Measurements from ENCODE around the gene SCIMP. TPM values are rescaled to one million over a fixed set of nuclear protein-coding genes. Genes with fewer than 3 reads are reported as not detected.

SCIMP gene
- total and polyA plus RNA-seq, 2 of the 13 experiments (the other 11 are each of a cell fraction or from before 2014, with no cell fraction given): not detected

DNA sequence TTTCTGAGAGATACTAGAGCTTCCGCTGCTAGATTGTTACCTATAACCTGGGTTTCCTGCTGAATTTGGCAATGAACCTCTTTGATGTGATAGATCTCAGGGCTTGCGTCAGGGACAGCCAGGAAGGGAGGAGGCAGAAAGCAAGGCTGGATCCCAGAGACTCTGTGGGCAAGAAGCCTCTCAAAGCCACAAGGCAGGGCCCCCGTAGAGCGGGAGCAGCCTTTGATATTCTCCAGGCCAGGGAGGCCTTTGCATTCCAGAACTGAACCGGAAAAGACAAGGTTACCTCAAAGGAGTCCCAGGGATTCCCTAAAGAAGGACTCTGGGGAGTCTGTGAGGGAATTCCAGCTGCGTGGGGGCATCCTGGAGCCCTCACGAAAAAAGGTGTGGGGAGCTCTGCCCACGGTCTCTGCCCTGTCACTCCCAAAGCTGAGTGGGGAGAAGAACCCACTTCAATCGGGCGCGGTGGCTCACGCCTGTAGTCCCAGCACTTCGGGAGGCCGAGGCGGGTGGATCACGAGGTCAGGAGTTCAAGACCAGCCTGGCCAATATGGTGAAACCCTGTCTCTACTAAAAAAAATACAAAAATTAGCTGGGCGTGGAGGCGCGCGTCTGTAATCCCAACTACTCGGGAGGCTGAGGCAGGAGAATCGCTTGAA is 14.3 kb upstream of the SCIMP start:
- H3K4me2 ChIP-seq (ENCODE audit: low read depth, low read length): no peak overlapping the region
- ATAC-seq (no peak; the same call in 2 of the 3 replicates), FAIRE-seq (no peak), DNase-seq (ENCODE audit: low spot score) (no peak)
- POLR2A ChIA-PET: no interaction called here
- no TSS peak for BruUV-seq (replicated peaks)
- H3K9me3 ChIP-seq (ENCODE audit: low read length): no peaks in the 10 kb centered on the region
- no peak overlapping the region for H3K4me3 ChIP-seq (replicated peaks in 1 of 3; ENCODE audit: insufficient read depth in 1 of 3, low read depth in 2 of 3, low read length in 3 of 3)
- H3K9ac ChIP-seq (ENCODE audit: insufficient read depth, low read depth, low read length): no peak overlapping the region
- no peaks in the 10 kb centered on the region for H3K79me2 ChIP-seq (ENCODE audit: insufficient read depth, low read length)
- H3K27ac ChIP-seq (ENCODE audit: extremely low read length, insufficient read depth, low read length): no peak overlapping the region
- in situ Hi-C loops (cut with HindIII; ENCODE audit: extremely low pct_ligation_motif_present, low pct_unique_long_range_greater_than_20kb): no loop called here
- 57% methylated on average over 22 of the region's 22 CpGs for WGBS (ENCODE audit: low lambda C conversion rate)
- H3K27me3 ChIP-seq (ENCODE audit: control insufficient read depth in 1 of 2, insufficient read depth in 2 of 2, low read length in 2 of 2): no peaks in the 10 kb centered on the region
- H4K20me1 ChIP-seq (ENCODE audit: insufficient read depth, low read length): no peaks in the 10 kb centered on the region
- intact Hi-C loops (cut with micrococcal nuclease; ENCODE audit: unreplicated experiment): loop anchor here (1.0 kb wide), 2 partner anchors 59 to 170 kb away; partner anchors contain the start of gene NUP88
- no peak overlapping the region for H2AFZ ChIP-seq (ENCODE audit: low read length)
- peaks cover 18% of the 10 kb centered on the region for H3K4me1 ChIP-seq (ENCODE audit: insufficient read depth, low read length)
- CTCF ChIA-PET (ENCODE audit: low intra/inter-chr PET ratio, low total read pairs): interaction anchor here (1.2 to 1.8 kb wide), 4 partner anchors 11 to 1173 kb away, joined by 3 to 8 read pairs (median 4); partner anchors contain the start of gene C1QBP
- H3K36me3 ChIP-seq (replicated peaks in 1 of 2; ENCODE audit: control insufficient read depth in 1 of 2, insufficient read depth in 2 of 2, low read length in 2 of 2): no peaks in the 10 kb centered on the region
- TF ChIP-seq ZKSCAN1 (IDR thresholded peaks at IDR 0.05; ENCODE audit: low read length) (no peak), SP4 (CRISPR knock-in tag; IDR thresholded peaks at IDR 0.05) (no peak), TCF7 (IDR thresholded peaks at IDR 0.05; ENCODE audit: low read depth) (no peak), ARNT (IDR thresholded peaks at IDR 0.05) (no peak), MEF2D (CRISPR knock-in tag; IDR thresholded peaks at IDR 0.05) (no peak), NFE2L1 (CRISPR knock-in tag; IDR thresholded peaks at IDR 0.05; ENCODE audit: borderline replicate concordance) (no peak), ZBTB8A (CRISPR knock-in tag; IDR thresholded peaks at IDR 0.05; ENCODE audit: borderline replicate concordance, low read depth) (no peak), ZNF138 (CRISPR knock-in tag; IDR thresholded peaks at IDR 0.05; ENCODE audit: low read depth) (no peak), ADNP (CRISPR knock-in tag; IDR thresholded peaks at IDR 0.05) (no peak)
- TF ChIP-seq, protein P1, sequence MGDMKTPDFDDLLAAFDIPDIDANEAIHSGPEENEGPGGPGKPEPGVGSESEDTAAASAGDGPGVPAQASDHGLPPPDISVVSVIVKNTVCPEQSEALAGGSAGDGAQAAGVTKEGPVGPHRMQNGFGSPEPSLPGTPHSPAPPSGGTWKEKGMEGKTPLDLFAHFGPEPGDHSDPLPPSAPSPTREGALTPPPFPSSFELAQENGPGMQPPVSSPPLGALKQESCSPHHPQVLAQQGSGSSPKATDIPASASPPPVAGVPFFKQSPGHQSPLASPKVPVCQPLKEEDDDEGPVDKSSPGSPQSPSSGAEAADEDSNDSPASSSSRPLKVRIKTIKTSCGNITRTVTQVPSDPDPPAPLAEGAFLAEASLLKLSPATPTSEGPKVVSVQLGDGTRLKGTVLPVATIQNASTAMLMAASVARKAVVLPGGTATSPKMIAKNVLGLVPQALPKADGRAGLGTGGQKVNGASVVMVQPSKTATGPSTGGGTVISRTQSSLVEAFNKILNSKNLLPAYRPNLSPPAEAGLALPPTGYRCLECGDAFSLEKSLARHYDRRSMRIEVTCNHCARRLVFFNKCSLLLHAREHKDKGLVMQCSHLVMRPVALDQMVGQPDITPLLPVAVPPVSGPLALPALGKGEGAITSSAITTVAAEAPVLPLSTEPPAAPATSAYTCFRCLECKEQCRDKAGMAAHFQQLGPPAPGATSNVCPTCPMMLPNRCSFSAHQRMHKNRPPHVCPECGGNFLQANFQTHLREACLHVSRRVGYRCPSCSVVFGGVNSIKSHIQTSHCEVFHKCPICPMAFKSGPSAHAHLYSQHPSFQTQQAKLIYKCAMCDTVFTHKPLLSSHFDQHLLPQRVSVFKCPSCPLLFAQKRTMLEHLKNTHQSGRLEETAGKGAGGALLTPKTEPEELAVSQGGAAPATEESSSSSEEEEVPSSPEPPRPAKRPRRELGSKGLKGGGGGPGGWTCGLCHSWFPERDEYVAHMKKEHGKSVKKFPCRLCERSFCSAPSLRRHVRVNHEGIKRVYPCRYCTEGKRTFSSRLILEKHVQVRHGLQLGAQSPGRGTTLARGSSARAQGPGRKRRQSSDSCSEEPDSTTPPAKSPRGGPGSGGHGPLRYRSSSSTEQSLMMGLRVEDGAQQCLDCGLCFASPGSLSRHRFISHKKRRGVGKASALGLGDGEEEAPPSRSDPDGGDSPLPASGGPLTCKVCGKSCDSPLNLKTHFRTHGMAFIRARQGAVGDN (CRISPR knock-in tag; IDR thresholded peaks at IDR 0.05): no peak
- TF ChIP-seq, protein P2, sequence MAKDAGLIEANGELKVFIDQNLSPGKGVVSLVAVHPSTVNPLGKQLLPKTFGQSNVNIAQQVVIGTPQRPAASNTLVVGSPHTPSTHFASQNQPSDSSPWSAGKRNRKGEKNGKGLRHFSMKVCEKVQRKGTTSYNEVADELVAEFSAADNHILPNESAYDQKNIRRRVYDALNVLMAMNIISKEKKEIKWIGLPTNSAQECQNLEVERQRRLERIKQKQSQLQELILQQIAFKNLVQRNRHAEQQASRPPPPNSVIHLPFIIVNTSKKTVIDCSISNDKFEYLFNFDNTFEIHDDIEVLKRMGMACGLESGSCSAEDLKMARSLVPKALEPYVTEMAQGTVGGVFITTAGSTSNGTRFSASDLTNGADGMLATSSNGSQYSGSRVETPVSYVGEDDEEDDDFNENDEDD (CRISPR knock-in tag; IDR thresholded peaks at IDR 0.05; ENCODE audit: borderline replicate concordance): no peak
- TF ChIP-seq, protein P3, sequence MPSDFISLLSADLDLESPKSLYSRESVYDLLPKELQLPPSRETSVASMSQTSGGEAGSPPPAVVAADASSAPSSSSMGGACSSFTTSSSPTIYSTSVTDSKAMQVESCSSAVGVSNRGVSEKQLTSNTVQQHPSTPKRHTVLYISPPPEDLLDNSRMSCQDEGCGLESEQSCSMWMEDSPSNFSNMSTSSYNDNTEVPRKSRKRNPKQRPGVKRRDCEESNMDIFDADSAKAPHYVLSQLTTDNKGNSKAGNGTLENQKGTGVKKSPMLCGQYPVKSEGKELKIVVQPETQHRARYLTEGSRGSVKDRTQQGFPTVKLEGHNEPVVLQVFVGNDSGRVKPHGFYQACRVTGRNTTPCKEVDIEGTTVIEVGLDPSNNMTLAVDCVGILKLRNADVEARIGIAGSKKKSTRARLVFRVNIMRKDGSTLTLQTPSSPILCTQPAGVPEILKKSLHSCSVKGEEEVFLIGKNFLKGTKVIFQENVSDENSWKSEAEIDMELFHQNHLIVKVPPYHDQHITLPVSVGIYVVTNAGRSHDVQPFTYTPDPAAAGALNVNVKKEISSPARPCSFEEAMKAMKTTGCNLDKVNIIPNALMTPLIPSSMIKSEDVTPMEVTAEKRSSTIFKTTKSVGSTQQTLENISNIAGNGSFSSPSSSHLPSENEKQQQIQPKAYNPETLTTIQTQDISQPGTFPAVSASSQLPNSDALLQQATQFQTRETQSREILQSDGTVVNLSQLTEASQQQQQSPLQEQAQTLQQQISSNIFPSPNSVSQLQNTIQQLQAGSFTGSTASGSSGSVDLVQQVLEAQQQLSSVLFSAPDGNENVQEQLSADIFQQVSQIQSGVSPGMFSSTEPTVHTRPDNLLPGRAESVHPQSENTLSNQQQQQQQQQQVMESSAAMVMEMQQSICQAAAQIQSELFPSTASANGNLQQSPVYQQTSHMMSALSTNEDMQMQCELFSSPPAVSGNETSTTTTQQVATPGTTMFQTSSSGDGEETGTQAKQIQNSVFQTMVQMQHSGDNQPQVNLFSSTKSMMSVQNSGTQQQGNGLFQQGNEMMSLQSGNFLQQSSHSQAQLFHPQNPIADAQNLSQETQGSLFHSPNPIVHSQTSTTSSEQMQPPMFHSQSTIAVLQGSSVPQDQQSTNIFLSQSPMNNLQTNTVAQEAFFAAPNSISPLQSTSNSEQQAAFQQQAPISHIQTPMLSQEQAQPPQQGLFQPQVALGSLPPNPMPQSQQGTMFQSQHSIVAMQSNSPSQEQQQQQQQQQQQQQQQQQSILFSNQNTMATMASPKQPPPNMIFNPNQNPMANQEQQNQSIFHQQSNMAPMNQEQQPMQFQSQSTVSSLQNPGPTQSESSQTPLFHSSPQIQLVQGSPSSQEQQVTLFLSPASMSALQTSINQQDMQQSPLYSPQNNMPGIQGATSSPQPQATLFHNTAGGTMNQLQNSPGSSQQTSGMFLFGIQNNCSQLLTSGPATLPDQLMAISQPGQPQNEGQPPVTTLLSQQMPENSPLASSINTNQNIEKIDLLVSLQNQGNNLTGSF (CRISPR knock-in tag; IDR thresholded peaks at IDR 0.05): no peak
- TF ChIP-seq, protein P4, sequence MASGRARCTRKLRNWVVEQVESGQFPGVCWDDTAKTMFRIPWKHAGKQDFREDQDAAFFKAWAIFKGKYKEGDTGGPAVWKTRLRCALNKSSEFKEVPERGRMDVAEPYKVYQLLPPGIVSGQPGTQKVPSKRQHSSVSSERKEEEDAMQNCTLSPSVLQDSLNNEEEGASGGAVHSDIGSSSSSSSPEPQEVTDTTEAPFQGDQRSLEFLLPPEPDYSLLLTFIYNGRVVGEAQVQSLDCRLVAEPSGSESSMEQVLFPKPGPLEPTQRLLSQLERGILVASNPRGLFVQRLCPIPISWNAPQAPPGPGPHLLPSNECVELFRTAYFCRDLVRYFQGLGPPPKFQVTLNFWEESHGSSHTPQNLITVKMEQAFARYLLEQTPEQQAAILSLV (CRISPR knock-in tag; IDR thresholded peaks at IDR 0.05; ENCODE audit: borderline replicate concordance): no peak
